Activated B cell treated with CpG ODN at 0.5 μM for 24 hours (primary cell): ENCODE data around the gene LSR. TPM values are rescaled to one million over a fixed set of nuclear protein-coding genes. Genes with fewer than 3 reads are reported as not detected.
A peak's percentile ranks its signal among the peaks of the same experiment; 100 is the strongest.

Experiments used
- ATAC-seq: fragments of 200-7000 bp; cut with Tn5 transposase; one replicate; pipeline ENCODE4 v1.10.0; 2021; ENCODE audit warnings: low read depth, mild to moderate bottlenecking, moderate library complexity
- CTCF ChIA-PET: fragments of 350-600 bp; sonication (Branson Sonifier 250); formaldehyde crosslinking; loops from one replicate; lab custom pipeline; 2021; ENCODE audit warnings: antibody characterized with exemption; lab: Charles Lee
- POLR2A ChIA-PET: fragments of 350-600 bp; sonication (Branson Sonifier 250); formaldehyde crosslinking; loops from one replicate; lab custom pipeline; 2021; ENCODE audit warnings: antibody characterized with exemption; lab: Charles Lee
- DNase-seq: peaks from one replicate; pipeline ENCODE4 v3.0.0; 2022
- H3K27ac Mint-ChIP-seq: one replicate; pipeline ENCODE4 v1.8.0; 2020; ENCODE audit warnings: mixed read lengths
- H3K27me3 Mint-ChIP-seq: one replicate; pipeline ENCODE4 v1.8.0; 2021; ENCODE audit warnings: mixed read lengths
- H3K36me3 Mint-ChIP-seq: one replicate; pipeline ENCODE4 v1.8.0; 2021; ENCODE audit warnings: low read depth, mixed read lengths
- H3K4me1 Mint-ChIP-seq: one replicate; pipeline ENCODE4 v1.8.0; 2021; ENCODE audit warnings: mixed read lengths
- H3K4me3 Mint-ChIP-seq: one replicate; pipeline ENCODE4 v1.8.0; 2020; ENCODE audit warnings: mild to moderate bottlenecking, mixed read lengths
- H3K9me3 Mint-ChIP-seq: one replicate; pipeline ENCODE4 v1.8.0; 2020; ENCODE audit warnings: mixed read lengths
- CTCF ChIP-seq: fragments of 200-600 bp; IDR thresholded peaks from one replicate; pipeline ENCODE4 v1.8.0; 2022; ENCODE audit warnings: antibody characterized with exemption, mild to moderate bottlenecking
- intact Hi-C: fragments of 100-400 bp; cut with micrococcal nuclease; formaldehyde crosslinking; loops from one replicate; pipeline ENCODE4 v1.15.1; 2024
- total RNA-seq: library from RNA; stranded (reverse); gene quantifications from 2 replicates; pipeline ENCODE4 v1.2.3, GENCODE V29; 2022

LSR gene
- total RNA-seq, 1 donor from 2014 or later = 18.0 TPM

DNA sequence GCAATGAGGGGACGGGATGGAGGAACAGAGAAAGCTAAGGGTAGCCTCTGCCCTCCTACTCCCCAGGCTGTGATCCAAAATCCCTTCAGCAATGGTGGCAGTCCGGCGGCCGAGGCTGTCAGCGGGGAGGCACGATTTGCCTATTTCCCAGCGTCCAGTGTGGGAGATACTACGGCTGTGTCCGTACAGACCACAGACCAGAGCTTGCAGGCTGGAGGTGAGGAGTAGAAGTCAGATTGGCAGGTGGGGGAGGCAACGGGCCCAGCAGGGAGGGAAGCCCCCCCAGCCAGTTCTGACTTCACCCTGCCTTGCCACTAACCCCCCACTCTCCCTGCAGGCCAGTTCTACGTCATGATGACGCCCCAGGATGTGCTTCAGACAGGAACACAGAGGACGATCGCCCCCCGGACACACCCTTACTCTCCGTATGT lies 21.6 kb downstream of the LSR start:
- ATAC-seq (no peak), DNase-seq (no peak)
- Mint-ChIP-seq H3K9me3 (no peaks in the 10 kb centered on the region), H3K27me3 (no peaks in the 10 kb centered on the region), H3K36me3 (peaks cover 61% of the 10 kb centered on the region), H3K4me3 (peak overlapping the region; percentile 58), H3K4me1 (peaks cover 53% of the 10 kb centered on the region), H3K27ac (peak overlapping the region; percentile 12)
- ChIA-PET POLR2A (interaction anchor here (0.6 to 4.7 kb wide), 8 partner anchors 10 to 203 kb away, joined by 3 to 61 read pairs (median 5); partner anchors contain the start of genes CD22 and FFAR1), CTCF (interaction anchor here (1.9 kb wide), 1 partner anchor 25 kb away, joined by 4 read pairs; no protein-coding TSS in a partner anchor)
- intact Hi-C loops = no loop called here
- TF ChIP-seq CTCF = no peak

- ChIA-PET CTCF (interaction anchor here (1.2 kb wide), 1 partner anchor 53 kb away, joined by 3 read pairs; no protein-coding TSS in a partner anchor), POLR2A (interaction anchor here (0.6 to 2.7 kb wide), 8 partner anchors 10 to 223 kb away, joined by 3 to 11 read pairs (median 6); partner anchors contain the start of genes CD22 and HAMP)
Measured at GRCh38 chr19:35271546-35271945, 22.7 kb downstream of the LSR start.

GRCh38 chr19:35272122-35272719 lies 23.4 kb downstream of the LSR start:
- DNase-seq (no peak), ATAC-seq (peak; percentile 10)
- ChIA-PET CTCF (interaction anchor here (0.6 to 1.2 kb wide), 2 partner anchors 53 to 196 kb away, joined by 3 read pairs; no protein-coding TSS in a partner anchor), POLR2A (interaction anchor here (0.6 to 2.7 kb wide), 15 partner anchors 10 to 234 kb away, joined by 3 to 11 read pairs (median 5); partner anchors contain the start of genes CD22, FFAR1 and HAMP)
- H3K4me3 Mint-ChIP-seq = peak overlapping the region; percentile 33
- no peaks in the 10 kb centered on the region for H3K9me3 Mint-ChIP-seq
- H3K27ac Mint-ChIP-seq = peak overlapping the region; percentile 70
- intact Hi-C loops = no loop called here
- no peaks in the 10 kb centered on the region for H3K27me3 Mint-ChIP-seq
- peaks cover 67% of the 10 kb centered on the region for H3K36me3 Mint-ChIP-seq
- TF ChIP-seq CTCF = no peak
- peaks cover 41% of the 10 kb centered on the region for H3K4me1 Mint-ChIP-seq

More at GRCh38 chr19:35271546-35271945, 22.7 kb downstream of the LSR start:
- Mint-ChIP-seq H3K4me3 (peak overlapping the region; percentile 33), H3K27me3 (no peaks in the 10 kb centered on the region), H3K36me3 (peaks cover 60% of the 10 kb centered on the region), H3K4me1 (peaks cover 42% of the 10 kb centered on the region), H3K27ac (peak overlapping the region; percentile 70), H3K9me3 (no peaks in the 10 kb centered on the region)
- no peak for DNase-seq
- no peak for TF ChIP-seq CTCF
- no peak for ATAC-seq
- intact Hi-C loops = no loop called here

DNA sequence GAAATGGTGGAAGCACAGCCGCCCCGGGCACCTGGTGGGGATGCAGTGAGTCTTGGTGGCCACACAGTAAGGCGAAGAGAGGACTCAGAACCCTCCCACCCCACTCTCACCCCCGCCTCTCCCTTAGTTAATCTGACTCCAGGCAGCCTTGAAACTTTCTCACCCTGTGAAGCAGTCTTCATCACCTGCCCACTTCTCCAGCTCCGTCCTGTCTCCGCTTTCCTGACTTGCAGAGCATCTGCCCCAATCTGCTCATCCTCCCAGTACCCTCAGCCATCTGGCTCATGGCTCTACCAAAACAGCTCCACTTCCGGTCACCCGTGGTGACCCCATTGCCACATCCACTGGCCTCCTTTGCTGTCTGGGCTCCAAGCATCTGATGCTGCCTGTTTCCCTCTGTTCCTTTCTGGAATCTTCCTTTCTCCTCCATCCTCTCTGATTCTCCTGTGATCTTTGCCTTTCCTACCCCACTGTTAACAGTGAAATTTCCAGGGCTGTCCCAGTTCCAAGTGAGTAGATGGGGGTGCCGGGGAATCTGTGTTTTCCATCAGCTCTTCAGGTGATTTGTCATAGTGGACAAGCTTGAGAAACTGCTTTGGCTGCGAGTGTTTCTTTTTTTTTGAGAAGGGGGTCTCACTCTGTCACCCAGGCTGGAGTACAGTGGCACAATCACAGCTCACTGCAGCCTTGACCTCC lies 24.3 kb downstream of the LSR start:
- H3K36me3 Mint-ChIP-seq = peaks cover 72% of the 10 kb centered on the region
- peaks cover 41% of the 10 kb centered on the region for H3K4me1 Mint-ChIP-seq
- CTCF ChIA-PET = interaction anchor here (0.6 to 1.2 kb wide), 2 partner anchors 52 to 195 kb away, joined by 3 read pairs; no protein-coding TSS in a partner anchor

More for the DNA sequence above, 24.3 kb downstream of the LSR start:
- ATAC-seq = no peak
- no peak for TF ChIP-seq CTCF
- H3K4me3 Mint-ChIP-seq = no peak overlapping the region
- DNase-seq = no peak
- intact Hi-C loops = no loop called here
- no peaks in the 10 kb centered on the region for H3K9me3 Mint-ChIP-seq
- no peaks in the 10 kb centered on the region for H3K27me3 Mint-ChIP-seq
- H3K27ac Mint-ChIP-seq = peak overlapping the region; percentile 59
- POLR2A ChIA-PET = interaction anchor here (0.6 to 2.7 kb wide), 17 partner anchors 9 to 235 kb away, joined by 3 to 11 read pairs (median 4); partner anchors contain the start of genes CD22, FFAR1 and HAMP
